Erythroblast (primary cell): ENCODE data around the gene SLC4A9.

Experiments
- DNase-seq, 2 experiments: peaks; one replicate each; lab custom pipeline; 2025; lab: John Stamatoyannopoulos, UW
- GATA1 ChIP-seq: IDR thresholded peaks from 2 replicates; pipeline ENCODE4 v1.6.1; 2011; ENCODE audit warnings: low read depth, mild to moderate bottlenecking, control low read depth, low read length, moderate library complexity
- POLR2A ChIP-seq: IDR thresholded peaks from 2 replicates; pipeline ENCODE4 v1.6.1; 2011; ENCODE audit warnings: mild to moderate bottlenecking, low read length

SLC4A9 gene

GRCh38 chr5:140382866-140383265 lies 22.9 kb downstream of the SLC4A9 start:
- DNase-seq, result no peak
- no peak for TF ChIP-seq POLR2A
- no peak for TF ChIP-seq GATA1

GRCh38 chr5:140383300-140383699 lies 23.3 kb downstream of the SLC4A9 start:
- no peak for DNase-seq
- TF ChIP-seq POLR2A, result no peak
- no peak for TF ChIP-seq GATA1

DNA sequence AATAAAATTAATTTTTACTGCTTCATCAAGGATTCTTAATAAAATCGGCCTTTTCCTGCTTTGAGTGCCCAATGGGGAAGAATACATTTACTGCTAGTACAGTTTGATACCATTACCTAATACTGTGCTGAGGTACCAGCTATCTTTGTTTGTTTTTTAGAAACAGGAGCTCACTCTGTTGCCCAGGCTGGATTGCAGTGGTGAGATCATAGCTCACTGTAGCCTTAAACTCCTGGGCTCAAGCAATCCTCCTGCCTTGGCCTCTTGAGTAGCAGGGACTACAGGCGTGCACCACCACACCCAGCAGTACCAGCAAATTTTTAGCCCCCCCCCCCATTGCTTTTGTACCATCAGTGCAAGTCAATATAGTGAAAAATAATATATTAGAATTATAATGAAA lies 28.1 kb downstream of the SLC4A9 start:
- TF ChIP-seq GATA1 (no peak), POLR2A (no peak)
- no peak for DNase-seq

- peak in 1 of 2 experiments; percentile 14 for DNase-seq
- TF ChIP-seq POLR2A, result no peak
- no peak for TF ChIP-seq GATA1
Observed at GRCh38 chr5:140391312-140391711, 31.3 kb downstream of the SLC4A9 start.

DNA sequence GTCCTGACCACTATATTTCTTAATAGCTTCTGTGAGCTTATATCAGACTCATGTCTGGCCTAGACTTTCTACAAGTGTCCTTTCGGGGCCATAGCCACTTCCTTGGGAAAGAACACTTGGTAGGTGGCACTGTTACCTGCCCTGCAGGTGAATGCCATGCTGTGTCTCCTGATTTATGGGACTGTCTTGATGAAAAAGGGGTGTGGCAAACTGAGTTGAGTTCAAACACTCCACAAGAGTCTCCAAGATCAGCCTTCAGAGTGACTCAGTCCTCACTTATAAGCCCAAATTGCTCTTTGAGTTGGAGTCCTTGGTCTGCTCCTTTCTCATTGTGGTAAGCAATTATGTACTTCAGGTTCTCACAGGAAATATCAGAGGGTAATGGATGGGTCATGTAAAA lies 31.7 kb downstream of the SLC4A9 start:
- DNase-seq, result no peak
- TF ChIP-seq GATA1 (no peak), POLR2A (no peak)

DNA sequence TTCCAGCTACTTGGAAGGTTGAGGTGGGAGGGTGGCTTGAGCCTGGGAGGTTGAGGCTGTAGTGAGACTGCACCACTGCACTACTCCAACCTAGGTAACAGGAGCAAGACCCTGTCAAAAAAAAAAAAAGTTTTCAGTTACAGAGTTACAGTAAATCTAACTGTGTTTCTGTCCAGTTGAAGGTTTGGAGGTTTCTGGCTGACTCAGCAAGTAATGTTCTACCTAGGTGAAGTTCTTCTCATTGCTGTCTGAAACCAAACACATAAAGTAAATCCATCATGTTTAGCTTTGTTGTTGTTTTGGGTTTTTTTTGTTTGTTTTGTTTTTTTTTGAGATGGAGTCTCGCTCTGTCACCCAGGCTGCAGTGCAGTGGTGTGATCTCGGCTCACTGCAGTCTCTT lies 33.7 kb downstream of the SLC4A9 start:
- DNase-seq, result no peak
- TF ChIP-seq POLR2A (no peak), GATA1 (no peak)

- TF ChIP-seq POLR2A (no peak), GATA1 (no peak)
- DNase-seq, result no peak
Observed at GRCh38 chr5:140398379-140398811, 38.4 kb downstream of the SLC4A9 start.

- TF ChIP-seq POLR2A (no peak), GATA1 (no peak)
- DNase-seq, result peak in 1 of 2 experiments; percentile 45
Observed at GRCh38 chr5:140399979-140400729, 40.2 kb downstream of the SLC4A9 start.

DNA sequence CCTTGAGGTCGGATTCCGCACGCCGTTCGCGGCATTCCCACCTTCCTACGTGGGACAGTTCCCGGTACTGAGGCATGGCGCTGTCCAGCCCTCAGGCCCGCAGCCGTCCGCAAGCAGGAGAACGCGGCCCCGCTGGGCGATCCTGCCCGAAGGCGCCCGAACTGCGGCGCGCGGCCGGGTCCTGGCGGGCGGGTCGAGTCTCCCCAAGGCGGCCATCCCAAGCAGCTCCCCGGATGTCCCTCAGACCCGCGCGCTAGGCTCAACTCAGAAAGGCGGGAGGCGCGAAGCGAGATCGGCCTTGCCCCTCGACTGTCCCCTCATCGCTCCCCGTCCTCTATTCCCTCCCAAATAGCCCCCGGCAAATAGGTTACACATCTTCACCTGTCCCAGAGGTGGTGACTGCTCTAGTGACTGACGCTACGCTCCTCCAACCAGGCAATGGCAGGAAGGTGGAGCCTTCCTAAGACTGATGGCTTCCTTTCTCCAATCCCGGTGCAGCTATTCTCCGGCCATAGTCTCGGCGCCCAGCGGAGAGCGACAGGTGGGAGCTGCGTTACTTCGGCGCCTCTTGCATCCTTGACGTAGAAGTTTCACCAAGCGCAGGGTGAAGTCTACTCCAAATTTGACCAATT lies 40.9 kb downstream of the SLC4A9 start:
- peak; percentile 96 for DNase-seq
- TF ChIP-seq POLR2A, result peak; percentile 61
- no peak for TF ChIP-seq GATA1

DNA sequence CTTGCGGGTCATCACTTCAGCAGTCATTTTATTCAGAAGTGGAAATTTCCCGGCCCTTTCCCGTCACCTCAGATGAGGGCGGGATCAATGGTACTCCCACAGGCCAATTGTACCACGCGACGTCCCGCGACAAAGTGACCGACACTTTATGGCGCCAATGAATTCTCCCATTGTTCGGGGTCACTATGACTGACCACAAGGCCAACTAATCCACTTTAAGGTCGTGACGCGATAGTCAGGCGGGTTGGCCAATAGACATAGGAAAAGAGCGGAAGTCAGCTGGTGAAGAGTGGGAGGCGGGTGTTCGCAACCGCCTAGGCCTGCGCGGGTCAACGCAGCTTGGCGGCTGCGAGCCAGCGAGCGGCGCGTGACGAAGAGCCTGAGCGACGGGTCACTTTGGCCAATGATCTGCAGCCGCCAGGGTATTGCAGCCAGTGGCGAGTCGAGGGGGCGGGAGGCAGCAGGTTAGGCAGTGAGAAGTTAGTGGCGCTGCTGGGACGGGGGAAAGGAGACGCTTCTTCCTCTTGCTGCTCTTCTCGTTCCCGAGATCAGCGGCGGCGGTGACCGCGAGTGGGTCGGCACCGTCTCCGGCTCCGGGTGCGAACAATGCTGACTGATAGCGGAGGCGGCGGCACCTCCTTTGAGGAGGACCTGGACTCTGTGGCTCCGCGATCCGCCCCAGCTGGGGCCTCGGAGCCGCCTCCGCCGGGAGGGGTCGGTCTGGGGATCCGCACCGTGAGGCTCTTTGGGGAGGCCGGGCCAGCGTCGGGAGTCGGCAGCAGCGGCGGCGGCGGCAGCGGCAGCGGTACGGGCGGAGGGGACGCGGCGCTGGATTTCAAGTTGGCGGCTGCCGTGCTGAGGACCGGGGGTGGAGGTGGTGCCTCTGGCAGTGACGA lies 41.6 kb downstream of the SLC4A9 start, which contains the start of gene ANKHD1:
Gene ANKHD1 (plus strand): TSS at position 472 of the 896 bp plus-strand sequence. CDS start 135 bp downstream, at position 607.
- TF ChIP-seq POLR2A (peak; percentile 93), GATA1 (no peak)

GRCh38 chr5:140402258-140403074 lies 42.5 kb downstream of the SLC4A9 start:
- TF ChIP-seq GATA1 (no peak), POLR2A (no peak)

More for the DNA sequence above, 41.6 kb downstream of the SLC4A9 start, which contains the start of gene ANKHD1:
- peak; percentile 100 for DNase-seq

GRCh38 chr5:140403613-140404012 lies 43.6 kb downstream of the SLC4A9 start:
- peak in 1 of 2 experiments; percentile 20 for DNase-seq
- no peak for TF ChIP-seq POLR2A
- TF ChIP-seq GATA1, result no peak

More at GRCh38 chr5:140402258-140403074, 42.5 kb downstream of the SLC4A9 start:
- DNase-seq, result peak; percentile 76 to 81
